Uterus (tissue), 2 donors: ENCODE measurements around the gene ZYG11A.

Experiments
- POLR2A ChIP-seq, 2 donors: fragments of 450-650 bp; IDR thresholded peaks; one replicate each; pipeline ENCODE4 v1.6.1; 2016; ENCODE audit warnings: antibody characterized with exemption in 2 of 2, mild to moderate bottlenecking in 1 of 2, moderate library complexity in 1 of 2
- TF ChIP-seq, protein P1 (sequence below), 4 experiments: fragments of 200-600 bp in 2 of 4; fragments of 450-650 bp in 2 of 4; sonication (generic) in 2 of 4; IDR thresholded peaks; one replicate each; pipeline ENCODE4 v1.5.1; 2016 to 2019; ENCODE audit warnings: antibody characterized with exemption in 4 of 4, mild to moderate bottlenecking in 2 of 4, moderate library complexity in 1 of 4

DNA sequence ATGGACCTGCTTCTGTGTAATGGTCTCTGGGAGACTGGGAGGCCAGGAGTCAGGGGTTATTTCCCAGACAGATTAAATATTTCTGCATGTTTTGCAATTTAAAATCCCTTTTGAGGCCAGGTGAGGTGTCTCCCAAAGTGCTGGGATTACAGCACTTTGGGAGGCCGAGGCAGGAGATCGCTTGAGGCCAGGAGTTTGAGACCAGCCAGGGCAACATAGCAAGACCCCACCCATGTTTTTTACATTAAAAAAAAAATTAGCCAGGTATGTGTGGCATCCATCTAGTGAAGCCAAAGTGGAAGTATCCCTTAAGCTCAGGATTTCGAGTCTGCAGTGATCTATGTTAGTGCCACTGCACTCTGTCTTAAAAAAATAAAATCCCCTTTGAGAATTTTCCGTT lies 44.9 kb downstream of the ZYG11A start:
- TF ChIP-seq, protein P1, sequence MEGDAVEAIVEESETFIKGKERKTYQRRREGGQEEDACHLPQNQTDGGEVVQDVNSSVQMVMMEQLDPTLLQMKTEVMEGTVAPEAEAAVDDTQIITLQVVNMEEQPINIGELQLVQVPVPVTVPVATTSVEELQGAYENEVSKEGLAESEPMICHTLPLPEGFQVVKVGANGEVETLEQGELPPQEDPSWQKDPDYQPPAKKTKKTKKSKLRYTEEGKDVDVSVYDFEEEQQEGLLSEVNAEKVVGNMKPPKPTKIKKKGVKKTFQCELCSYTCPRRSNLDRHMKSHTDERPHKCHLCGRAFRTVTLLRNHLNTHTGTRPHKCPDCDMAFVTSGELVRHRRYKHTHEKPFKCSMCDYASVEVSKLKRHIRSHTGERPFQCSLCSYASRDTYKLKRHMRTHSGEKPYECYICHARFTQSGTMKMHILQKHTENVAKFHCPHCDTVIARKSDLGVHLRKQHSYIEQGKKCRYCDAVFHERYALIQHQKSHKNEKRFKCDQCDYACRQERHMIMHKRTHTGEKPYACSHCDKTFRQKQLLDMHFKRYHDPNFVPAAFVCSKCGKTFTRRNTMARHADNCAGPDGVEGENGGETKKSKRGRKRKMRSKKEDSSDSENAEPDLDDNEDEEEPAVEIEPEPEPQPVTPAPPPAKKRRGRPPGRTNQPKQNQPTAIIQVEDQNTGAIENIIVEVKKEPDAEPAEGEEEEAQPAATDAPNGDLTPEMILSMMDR (IDR thresholded peaks at IDR 0.05): no peak
- no peak for TF ChIP-seq POLR2A (IDR thresholded peaks at IDR 0.05)
